OCI-LY7 (cell line): Measurements from ENCODE around the gene GNPDA2. TPM values are rescaled to one million over a fixed set of nuclear protein-coding genes. Genes with fewer than 3 reads are reported as not detected.

Source experiments
- BruUV-seq: library from RNA; stranded (reverse); fragments of 400-500 nt; replicated peaks from 2 replicates; lab custom pipeline; 2021; lab: Mats Ljungman, UMichigan
- CTCF ChIA-PET: fragments of 300-600 bp; sonication (Branson Sonifier 250); formaldehyde crosslinking; loops from one replicate; lab custom pipeline; 2022; ENCODE audit warnings: antibody characterized with exemption; ENCODE audit not compliant: unreplicated experiment; lab: Charles Lee
- POLR2A ChIA-PET: fragments of 300-600 bp; sonication (Branson Sonifier 250); formaldehyde crosslinking; loops from one replicate; lab custom pipeline; 2022; ENCODE audit warnings: antibody characterized with exemption; lab: Charles Lee
- DNase-seq: peaks from one replicate; pipeline ENCODE4 v3.0.0-alpha.2; 2015; ENCODE audit warnings: low spot score
- H2AFZ ChIP-seq: fragments of 200-600 bp; sonication (generic), shearing (Covaris generic); 2 replicates; pipeline ENCODE4 v1.6.1; 2014; ENCODE audit warnings: mild to moderate bottlenecking, antibody characterized with exemption, low read length, moderate library complexity
- H3K27ac ChIP-seq: fragments of 200-600 bp; sonication (generic); 2 replicates; pipeline ENCODE4 v1.5.1; 2014; ENCODE audit warnings: mixed run types, low read depth, mild to moderate bottlenecking, moderate library complexity, low read length, inconsistent platforms; ENCODE audit not compliant: poor library complexity, severe bottlenecking
- H3K36me3 ChIP-seq: fragments of 200-600 bp; sonication (generic); 2 replicates; pipeline ENCODE4 v1.6.1; 2014; ENCODE audit warnings: mild to moderate bottlenecking, antibody characterized with exemption, low read length, moderate library complexity, mixed read lengths; ENCODE audit not compliant: insufficient read depth
- H3K4me1 ChIP-seq: fragments of 200-600 bp; sonication (generic); 2 replicates; pipeline ENCODE4 v1.5.1; 2014; ENCODE audit warnings: mild to moderate bottlenecking, low read length; ENCODE audit not compliant: insufficient read depth, poor library complexity, severe bottlenecking
- H3K4me2 ChIP-seq: fragments of 200-600 bp; sonication (generic); 2 replicates; pipeline ENCODE4 v1.6.1; 2014; ENCODE audit warnings: mild to moderate bottlenecking, low read length
- H3K4me3 ChIP-seq: fragments of 200-600 bp; sonication (generic); 2 replicates; pipeline ENCODE4 v1.5.1; 2014; ENCODE audit warnings: mild to moderate bottlenecking, low read depth, low read length; ENCODE audit not compliant: poor library complexity, severe bottlenecking
- H3K79me2 ChIP-seq: fragments of 200-600 bp; sonication (generic); 2 replicates; pipeline ENCODE4 v1.6.1; 2016; ENCODE audit warnings: low read depth, mild to moderate bottlenecking, low read length, moderate library complexity, mixed read lengths; ENCODE audit not compliant: insufficient read depth
- H3K9me2 ChIP-seq: fragments of 200-600 bp; sonication (generic); 2 replicates; pipeline ENCODE4 v1.6.1; 2016; ENCODE audit warnings: mild to moderate bottlenecking, low read length, mixed read lengths; ENCODE audit not compliant: insufficient read depth
- H3K9me3 ChIP-seq: fragments of 200-600 bp; sonication (generic); 2 replicates; pipeline ENCODE4 v1.6.1; 2014; ENCODE audit warnings: mild to moderate bottlenecking, mixed run types, low read length, mixed read lengths
- H4K20me1 ChIP-seq: fragments of 200-600 bp; sonication (generic); 2 replicates; pipeline ENCODE4 v1.6.1; 2014; ENCODE audit warnings: mild to moderate bottlenecking, antibody characterized with exemption, low read length, moderate library complexity, mixed read lengths; ENCODE audit not compliant: insufficient read depth
- EZH2phosphoT487 ChIP-seq: fragments of 200-600 bp; sonication (generic); IDR thresholded peaks from 2 replicates; pipeline ENCODE4 v1.6.1; 2018; ENCODE audit warnings: low read depth, borderline replicate concordance, mild to moderate bottlenecking, mixed run types, antibody characterized with exemption, low read length, moderate library complexity, mixed read lengths
- intact Hi-C: fragments of 100-400 bp; cut with micrococcal nuclease; formaldehyde crosslinking; loops from one replicate; pipeline ENCODE4 v1.10.0; 2022; ENCODE audit not compliant: unreplicated experiment
- total RNA-seq, 2 experiments: library from RNA; depleted of rRNA in 1 of 2; stranded (reverse); fragments of >200 nt in 1 of 2; shearing (Covaris generic) in 1 of 2; gene quantifications; 2 replicates each; pipeline ENCODE4 v1.2.3, GENCODE V29; 2014 to 2022
- TF ChIP-seq, protein P1 (sequence below): fragments of 200-600 bp; sonication (generic); conservative IDR thresholded peaks from 2 replicates; pipeline ENCODE4 v1.5.1; 2014; ENCODE audit warnings: mild to moderate bottlenecking, antibody characterized with exemption, low read length, moderate library complexity, mixed read lengths

GNPDA2 gene
- total RNA-seq, 2 experiments from 2014 or later: 10.1 to 12.1 TPM

GRCh38 chr4:44761306-44761705 lies 35.0 kb upstream of the GNPDA2 start:
- Histone ChIP-seq H3K4me1 (no peaks in the 10 kb centered on the region), H3K9me3 (no peaks in the 10 kb centered on the region), H4K20me1 (no peaks in the 10 kb centered on the region), H3K9me2 (no peaks in the 10 kb centered on the region), H3K4me3 (no peak overlapping the region), H3K79me2 (no peaks in the 10 kb centered on the region), H3K4me2 (no peak overlapping the region), H2AFZ (no peak overlapping the region), H3K27ac (no peak overlapping the region), H3K36me3 (no peaks in the 10 kb centered on the region)
- ChIA-PET CTCF (no interaction called here), POLR2A (interaction anchor here (0.6 kb wide), 1 partner anchor 35 kb away, joined by 3 read pairs; the partner anchor contains the start of gene GNPDA2)
- intact Hi-C loops: loop anchor here (10.0 kb wide), 2 partner anchors 163 to 683 kb away; no protein-coding TSS in a partner anchor
- no TSS peak for BruUV-seq
- no peak for TF ChIP-seq EZH2phosphoT487
- TF ChIP-seq, protein P1, sequence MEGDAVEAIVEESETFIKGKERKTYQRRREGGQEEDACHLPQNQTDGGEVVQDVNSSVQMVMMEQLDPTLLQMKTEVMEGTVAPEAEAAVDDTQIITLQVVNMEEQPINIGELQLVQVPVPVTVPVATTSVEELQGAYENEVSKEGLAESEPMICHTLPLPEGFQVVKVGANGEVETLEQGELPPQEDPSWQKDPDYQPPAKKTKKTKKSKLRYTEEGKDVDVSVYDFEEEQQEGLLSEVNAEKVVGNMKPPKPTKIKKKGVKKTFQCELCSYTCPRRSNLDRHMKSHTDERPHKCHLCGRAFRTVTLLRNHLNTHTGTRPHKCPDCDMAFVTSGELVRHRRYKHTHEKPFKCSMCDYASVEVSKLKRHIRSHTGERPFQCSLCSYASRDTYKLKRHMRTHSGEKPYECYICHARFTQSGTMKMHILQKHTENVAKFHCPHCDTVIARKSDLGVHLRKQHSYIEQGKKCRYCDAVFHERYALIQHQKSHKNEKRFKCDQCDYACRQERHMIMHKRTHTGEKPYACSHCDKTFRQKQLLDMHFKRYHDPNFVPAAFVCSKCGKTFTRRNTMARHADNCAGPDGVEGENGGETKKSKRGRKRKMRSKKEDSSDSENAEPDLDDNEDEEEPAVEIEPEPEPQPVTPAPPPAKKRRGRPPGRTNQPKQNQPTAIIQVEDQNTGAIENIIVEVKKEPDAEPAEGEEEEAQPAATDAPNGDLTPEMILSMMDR: no peak
- no peak for DNase-seq

DNA sequence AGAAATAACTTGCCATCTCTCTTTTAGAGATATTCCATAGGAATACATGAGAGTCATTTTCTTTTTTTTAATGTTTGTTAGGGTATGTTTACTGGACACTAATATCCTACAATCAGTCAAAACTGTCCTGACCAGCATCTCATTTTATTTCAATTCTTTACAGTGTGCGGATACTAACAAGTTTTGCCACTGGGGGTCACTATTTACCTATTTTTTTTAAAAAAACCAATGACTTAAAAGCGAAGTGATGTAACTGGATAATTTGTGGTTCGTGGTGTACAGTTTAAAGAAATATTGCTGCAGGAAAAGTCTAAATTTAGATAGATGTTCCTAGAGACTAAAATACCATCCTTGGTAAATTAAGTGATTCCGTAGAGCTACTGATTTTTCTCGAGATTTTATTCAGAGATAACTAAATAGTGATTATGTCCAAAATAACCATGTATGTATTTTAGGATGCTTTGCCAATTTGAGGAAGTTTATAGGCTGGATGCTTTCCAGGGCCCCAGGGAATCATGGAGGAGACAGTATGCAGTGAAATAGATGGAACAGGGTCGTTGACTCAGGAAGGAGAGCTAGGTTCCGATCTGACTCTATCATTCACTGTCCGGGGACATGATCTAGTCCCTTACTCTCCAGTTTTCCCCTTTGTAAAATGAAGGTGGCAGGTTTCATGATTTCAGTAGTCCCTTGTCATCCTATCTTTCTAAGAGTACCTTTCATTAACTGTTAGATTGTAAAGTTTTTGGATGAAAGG lies 34.0 kb upstream of the GNPDA2 start:
- H3K9me3 ChIP-seq: no peaks in the 10 kb centered on the region
- ChIA-PET CTCF (no interaction called here), POLR2A (interaction anchor here (0.6 to 0.9 kb wide), 2 partner anchors 455 to 1512 kb away, joined by 3 to 4 read pairs; no protein-coding TSS in a partner anchor)
- no peaks in the 10 kb centered on the region for H3K9me2 ChIP-seq
- H2AFZ ChIP-seq: no peak overlapping the region
- DNase-seq: peak; percentile 56
- intact Hi-C loops: loop anchor here (10.0 kb wide), 2 partner anchors 164 to 684 kb away; no protein-coding TSS in a partner anchor
- H3K4me2 ChIP-seq: no peak overlapping the region
- TF ChIP-seq, protein P1: peak; percentile 89
- no peak for TF ChIP-seq EZH2phosphoT487
- H3K36me3 ChIP-seq: no peaks in the 10 kb centered on the region
- no TSS peak for BruUV-seq
- no peaks in the 10 kb centered on the region for H3K79me2 ChIP-seq
- H3K4me1 ChIP-seq: no peaks in the 10 kb centered on the region
- H3K27ac ChIP-seq: no peak overlapping the region
- no peaks in the 10 kb centered on the region for H4K20me1 ChIP-seq
- H3K4me3 ChIP-seq: no peak overlapping the region

GRCh38 chr4:44756559-44756958 lies 30.2 kb upstream of the GNPDA2 start:
- CTCF ChIA-PET: no interaction called here

More at GRCh38 chr4:44756559-44756958, 30.2 kb upstream of the GNPDA2 start:
- no peak overlapping the region for H3K27ac ChIP-seq
- no peak overlapping the region for H3K4me2 ChIP-seq
- no peaks in the 10 kb centered on the region for H3K4me1 ChIP-seq
- POLR2A ChIA-PET: no interaction called here
- H3K36me3 ChIP-seq: no peaks in the 10 kb centered on the region
- DNase-seq: no peak
- intact Hi-C loops: loop anchor here (5.0 kb wide), 1 partner anchor 1516 kb away; no protein-coding TSS in a partner anchor
- H2AFZ ChIP-seq: no peak overlapping the region
- H3K79me2 ChIP-seq: no peaks in the 10 kb centered on the region
- TF ChIP-seq EZH2phosphoT487: no peak
- TF ChIP-seq, protein P1: no peak
- H3K9me2 ChIP-seq: no peaks in the 10 kb centered on the region
- BruUV-seq: no TSS peak
- no peak overlapping the region for H3K4me3 ChIP-seq
- H4K20me1 ChIP-seq: no peaks in the 10 kb centered on the region
- no peaks in the 10 kb centered on the region for H3K9me3 ChIP-seq
